ENCODE results near the gene ALOX12.

ALOX12 gene

GRCh38 chr17:7029659-7030058, 33.8 kb downstream of the ALOX12 start:
- Histone ChIP-seq H3K9me3 (ENCODE audit: control insufficient read depth, low read length) (no peaks in the 10 kb centered on the region), H3K27me3 (replicated peaks; ENCODE audit: control insufficient read depth, insufficient read depth, low read length, poor library complexity, severe bottlenecking) (no peaks in the 10 kb centered on the region), H3K4me3 (ENCODE audit: insufficient read depth, low read depth, low read length, poor library complexity, severe bottlenecking) (no peak overlapping the region), H3K4me1 (ENCODE audit: control insufficient read depth, insufficient read depth, low read length, poor library complexity, severe bottlenecking) (peaks cover 28% of the 10 kb centered on the region), H3K27ac (ENCODE audit: insufficient read depth, low read length, poor library complexity, severe bottlenecking) (peak overlapping the region; percentile 29), H3K36me3 (ENCODE audit: control insufficient read depth, insufficient read depth, low read length) (no peaks in the 10 kb centered on the region)
- DNase-seq = no peak

GRCh38 chr17:7034955-7035590, 39.2 kb downstream of the ALOX12 start:
- no peak for DNase-seq
- Histone ChIP-seq H3K4me3 (ENCODE audit: insufficient read depth, low read depth, low read length, poor library complexity, severe bottlenecking) (peak overlapping the region; percentile 73), H3K4me1 (ENCODE audit: control insufficient read depth, insufficient read depth, low read length, poor library complexity, severe bottlenecking) (peaks cover 34% of the 10 kb centered on the region), H3K27ac (ENCODE audit: insufficient read depth, low read length, poor library complexity, severe bottlenecking) (peak overlapping the region; percentile 93), H3K9me3 (ENCODE audit: control insufficient read depth, low read length) (no peaks in the 10 kb centered on the region), H3K27me3 (replicated peaks; ENCODE audit: control insufficient read depth, insufficient read depth, low read length, poor library complexity, severe bottlenecking) (no peaks in the 10 kb centered on the region), H3K36me3 (ENCODE audit: control insufficient read depth, insufficient read depth, low read length) (no peaks in the 10 kb centered on the region)

- peak within 1 kb of the TSS; percentile 73 for H3K4me3 ChIP-seq (ENCODE audit: insufficient read depth, low read depth, low read length, poor library complexity, severe bottlenecking)
- DNase-seq = peak; percentile 97 to 99 (median 99)
- no peaks in the 10 kb centered on the region for H3K9me3 ChIP-seq (ENCODE audit: control insufficient read depth, low read length)
- H3K27me3 ChIP-seq (replicated peaks; ENCODE audit: control insufficient read depth, insufficient read depth, low read length, poor library complexity, severe bottlenecking) = no peaks in the 10 kb centered on the region
- H3K27ac ChIP-seq (ENCODE audit: insufficient read depth, low read length, poor library complexity, severe bottlenecking) = peak within 1 kb of the TSS; percentile 93
- H3K4me1 ChIP-seq (ENCODE audit: control insufficient read depth, insufficient read depth, low read length, poor library complexity, severe bottlenecking) = peaks cover 31% of the 10 kb centered on the region
- no peaks in the 10 kb centered on the region for H3K36me3 ChIP-seq (ENCODE audit: control insufficient read depth, insufficient read depth, low read length)
These were observed 39.9 kb downstream of the ALOX12 start, which contains the start of gene SLC16A13 for GRCh38 chr17:7035591-7036368. Gene SLC16A13, plus strand, starts transcription at chr17:7036015. Its CDS starts 368 bp downstream, at chr17:7036383.

- Histone ChIP-seq H3K27me3 (replicated peaks; ENCODE audit: control insufficient read depth, insufficient read depth, low read length, poor library complexity, severe bottlenecking) (no peaks in the 10 kb centered on the region), H3K36me3 (ENCODE audit: control insufficient read depth, insufficient read depth, low read length) (no peaks in the 10 kb centered on the region), H3K9me3 (ENCODE audit: control insufficient read depth, low read length) (no peaks in the 10 kb centered on the region), H3K4me1 (ENCODE audit: control insufficient read depth, insufficient read depth, low read length, poor library complexity, severe bottlenecking) (peaks cover 44% of the 10 kb centered on the region), H3K27ac (ENCODE audit: insufficient read depth, low read length, poor library complexity, severe bottlenecking) (no peak overlapping the region), H3K4me3 (ENCODE audit: insufficient read depth, low read depth, low read length, poor library complexity, severe bottlenecking) (no peak overlapping the region)
- DNase-seq = no peak
These were observed 42.4 kb downstream of the ALOX12 start for GRCh38 chr17:7038025-7038862.

- H3K9me3 ChIP-seq (ENCODE audit: control insufficient read depth, low read length) = no peaks in the 10 kb centered on the region
- peaks cover 42% of the 10 kb centered on the region for H3K4me1 ChIP-seq (ENCODE audit: control insufficient read depth, insufficient read depth, low read length, poor library complexity, severe bottlenecking)
- H3K27ac ChIP-seq (ENCODE audit: insufficient read depth, low read length, poor library complexity, severe bottlenecking) = no peak overlapping the region
- H3K27me3 ChIP-seq (replicated peaks; ENCODE audit: control insufficient read depth, insufficient read depth, low read length, poor library complexity, severe bottlenecking) = no peaks in the 10 kb centered on the region
- DNase-seq = no peak
- no peaks in the 10 kb centered on the region for H3K36me3 ChIP-seq (ENCODE audit: control insufficient read depth, insufficient read depth, low read length)
- no peak overlapping the region for H3K4me3 ChIP-seq (ENCODE audit: insufficient read depth, low read depth, low read length, poor library complexity, severe bottlenecking)
These were observed 44.0 kb downstream of the ALOX12 start for GRCh38 chr17:7039832-7040231.

GRCh38 chr17:7041607-7042500, 46.0 kb downstream of the ALOX12 start:
- H3K4me1 ChIP-seq (ENCODE audit: control insufficient read depth, insufficient read depth, low read length, poor library complexity, severe bottlenecking) = peaks cover 33% of the 10 kb centered on the region
- no peak for DNase-seq
- peak overlapping the region; percentile 11 for H3K4me3 ChIP-seq (ENCODE audit: insufficient read depth, low read depth, low read length, poor library complexity, severe bottlenecking)

GRCh38 chr17:7042501-7043181, 46.8 kb downstream of the ALOX12 start:
- peak in 1 of 3 donors; percentile 29 for DNase-seq
- Histone ChIP-seq H3K27ac (ENCODE audit: insufficient read depth, low read length, poor library complexity, severe bottlenecking) (peak overlapping the region; percentile 46), H3K4me3 (ENCODE audit: insufficient read depth, low read depth, low read length, poor library complexity, severe bottlenecking) (peak overlapping the region; percentile 48), H3K4me1 (ENCODE audit: control insufficient read depth, insufficient read depth, low read length, poor library complexity, severe bottlenecking) (peaks cover 39% of the 10 kb centered on the region), H3K36me3 (ENCODE audit: control insufficient read depth, insufficient read depth, low read length) (no peaks in the 10 kb centered on the region), H3K9me3 (ENCODE audit: control insufficient read depth, low read length) (no peaks in the 10 kb centered on the region), H3K27me3 (replicated peaks; ENCODE audit: control insufficient read depth, insufficient read depth, low read length, poor library complexity, severe bottlenecking) (no peaks in the 10 kb centered on the region)

More at GRCh38 chr17:7041607-7042500, 46.0 kb downstream of the ALOX12 start:
- H3K27me3 ChIP-seq (replicated peaks; ENCODE audit: control insufficient read depth, insufficient read depth, low read length, poor library complexity, severe bottlenecking) = no peaks in the 10 kb centered on the region
- H3K36me3 ChIP-seq (ENCODE audit: control insufficient read depth, insufficient read depth, low read length) = no peaks in the 10 kb centered on the region
- peak overlapping the region; percentile 46 for H3K27ac ChIP-seq (ENCODE audit: insufficient read depth, low read length, poor library complexity, severe bottlenecking)
- no peaks in the 10 kb centered on the region for H3K9me3 ChIP-seq (ENCODE audit: control insufficient read depth, low read length)

- no peaks in the 10 kb centered on the region for H3K27me3 ChIP-seq (replicated peaks; ENCODE audit: control insufficient read depth, insufficient read depth, low read length, poor library complexity, severe bottlenecking)
- H3K9me3 ChIP-seq (ENCODE audit: control insufficient read depth, low read length) = no peaks in the 10 kb centered on the region
- no peaks in the 10 kb centered on the region for H3K36me3 ChIP-seq (ENCODE audit: control insufficient read depth, insufficient read depth, low read length)
- no peak overlapping the region for H3K27ac ChIP-seq (ENCODE audit: insufficient read depth, low read length, poor library complexity, severe bottlenecking)
- peaks cover 39% of the 10 kb centered on the region for H3K4me1 ChIP-seq (ENCODE audit: control insufficient read depth, insufficient read depth, low read length, poor library complexity, severe bottlenecking)
- no peak for DNase-seq
- H3K4me3 ChIP-seq (ENCODE audit: insufficient read depth, low read depth, low read length, poor library complexity, severe bottlenecking) = peak overlapping the region; percentile 48
These were observed 47.3 kb downstream of the ALOX12 start for GRCh38 chr17:7043182-7043496.

Data from effector memory CD4-positive, alpha-beta T cell (primary cell).